ENCODE results near the gene CCL25.

The CCL25 gene

GRCh38 chr19:8054169-8054568 lies 1.6 kb downstream of the CCL25 start:
- H3K4me3 ChIP-seq (ENCODE audit: low read depth, low read length), result no peak overlapping the region
- ChIA-PET CTCF (no interaction called here), POLR2A (no interaction called here)
- no peak for DNase-seq (ENCODE audit: low read depth, low spot score)
- TF ChIP-seq CTCF (IDR thresholded peaks at IDR 0.05; ENCODE audit: insufficient read depth, low read length, missing control alignments), result no peak

- no peak overlapping the region for H3K4me3 ChIP-seq (ENCODE audit: low read depth, low read length)
- no peak for TF ChIP-seq CTCF (IDR thresholded peaks at IDR 0.05; ENCODE audit: insufficient read depth, low read length, missing control alignments)
- ChIA-PET CTCF (no interaction called here), POLR2A (no interaction called here)
- no peak for DNase-seq (ENCODE audit: low read depth, low spot score)
These were observed 4.0 kb downstream of the CCL25 start for GRCh38 chr19:8056533-8056932.

GRCh38 chr19:8057545-8058270 lies 5.1 kb downstream of the CCL25 start:
- H3K4me3 ChIP-seq (ENCODE audit: low read depth, low read length), result no peak overlapping the region
- ChIA-PET POLR2A (no interaction called here), CTCF (no interaction called here)
- no peak for TF ChIP-seq CTCF (IDR thresholded peaks at IDR 0.05; ENCODE audit: insufficient read depth, low read length, missing control alignments)
- DNase-seq (ENCODE audit: low read depth, low spot score), result no peak

GRCh38 chr19:8064911-8065874 lies 12.6 kb downstream of the CCL25 start:
- CTCF ChIA-PET, result no interaction called here
- no peak for TF ChIP-seq CTCF (IDR thresholded peaks at IDR 0.05; ENCODE audit: insufficient read depth, low read length, missing control alignments)
- no peak for DNase-seq (ENCODE audit: low read depth, low spot score)
- POLR2A ChIA-PET, result no interaction called here
- H3K4me3 ChIP-seq (ENCODE audit: low read depth, low read length), result no peak overlapping the region

GRCh38 chr19:8065875-8066261 lies 13.3 kb downstream of the CCL25 start:
- DNase-seq (ENCODE audit: low read depth, low spot score), result no peak
- no peak for TF ChIP-seq CTCF (IDR thresholded peaks at IDR 0.05; ENCODE audit: insufficient read depth, low read length, missing control alignments)
- H3K4me3 ChIP-seq (ENCODE audit: low read depth, low read length), result no peak overlapping the region
- POLR2A ChIA-PET, result no interaction called here
- CTCF ChIA-PET, result no interaction called here

All from AG04449 (cell line).